Endodermal cell (in vitro differentiated cells): ENCODE measurements around the gene OBSL1. TPM values are rescaled to one million over a fixed set of nuclear protein-coding genes. Genes with fewer than 3 reads are reported as not detected.

Source experiments
- DNase-seq: peaks from one replicate; pipeline ENCODE4 v3.0.0-alpha.2; 2017
- H3K27ac ChIP-seq: 2 replicates; pipeline ENCODE4 v1.5.1; 2013; ENCODE audit warnings: mild to moderate bottlenecking, low read depth, low read length, moderate library complexity
- H3K27me3 ChIP-seq: 2 replicates; pipeline ENCODE4 v1.6.1; 2013; ENCODE audit warnings: mild to moderate bottlenecking, low read length, moderate library complexity; ENCODE audit not compliant: insufficient read depth, control insufficient read depth, poor library complexity, severe bottlenecking
- H3K36me3 ChIP-seq: 2 replicates; pipeline ENCODE4 v1.7.0; 2013; ENCODE audit warnings: mild to moderate bottlenecking, low read length, moderate library complexity; ENCODE audit not compliant: control insufficient read depth, insufficient read depth
- H3K4me1 ChIP-seq: one replicate; pipeline ENCODE4 v1.7.0; 2013; ENCODE audit warnings: low read length; ENCODE audit not compliant: control insufficient read depth, insufficient read depth
- H3K4me3 ChIP-seq: 2 replicates; pipeline ENCODE4 v1.5.1; 2013; ENCODE audit warnings: mild to moderate bottlenecking, low read length, moderate library complexity
- H3K9ac ChIP-seq: 2 replicates; pipeline ENCODE4 v1.6.1; 2013; ENCODE audit warnings: mild to moderate bottlenecking, low read length, moderate library complexity; ENCODE audit not compliant: poor library complexity, severe bottlenecking; ENCODE audit errors: extremely low read depth
- H3K9me3 ChIP-seq: 2 replicates; pipeline ENCODE4 v1.6.1; 2013; ENCODE audit warnings: mild to moderate bottlenecking, low read length, moderate library complexity; ENCODE audit not compliant: control insufficient read depth
- H3K27ac Mint-ChIP-seq: 2 replicates; pipeline ENCODE4 v1.8.0; 2020; ENCODE audit warnings: mixed read lengths
- H3K27me3 Mint-ChIP-seq: 2 replicates; pipeline ENCODE4 v1.8.0; 2021; ENCODE audit warnings: mild to moderate bottlenecking, mixed read lengths; ENCODE audit not compliant: insufficient read depth
- H3K36me3 Mint-ChIP-seq: 2 replicates; pipeline ENCODE4 v1.8.0; 2020; ENCODE audit warnings: low read depth, mixed read lengths
- H3K4me1 Mint-ChIP-seq: 2 replicates; pipeline ENCODE4 v1.8.0; 2020; ENCODE audit warnings: mixed read lengths
- H3K4me3 Mint-ChIP-seq: 2 replicates; pipeline ENCODE4 v1.8.0; 2020; ENCODE audit warnings: mild to moderate bottlenecking, moderate library complexity, mixed read lengths
- H3K9me3 Mint-ChIP-seq: 2 replicates; pipeline ENCODE4 v1.8.0; 2020; ENCODE audit warnings: mild to moderate bottlenecking, mixed read lengths
- WGBS, 2 experiments: methylation state at CpG; one replicate each; pipeline versions ENCODE4 v1.1.5 to v1.1.7; 2013; ENCODE audit warnings: missing lambda C conversion rate in 2 of 2, mixed read lengths in 1 of 2; ENCODE audit not compliant: insufficient coverage in 1 of 2, insufficient read length in 1 of 2; 5-methylcytosine and 5-hydroxymethylcytosine counted together
- total RNA-seq, 2 donors: library from RNA; stranded (reverse); fragmentation: NEBNext Ultra II Directional in 1 of 2; extraction: Animal tissue kit (Norgen Biotek cat#: 25700) in 1 of 2; gene quantifications; 2 replicates in 1 of 2; 3 replicates in 1 of 2; pipeline ENCODE4 v1.2.1, GENCODE V29; 2021
- TF ChIP-seq, protein P1 (sequence below): fragments of 200-600 bp; sonication (generic); conservative IDR thresholded peaks from 2 replicates; pipeline ENCODE4 v1.5.0; 2021; ENCODE audit warnings: antibody characterized with exemption, mild to moderate bottlenecking

OBSL1 gene
- total RNA-seq, 2 donors from 2014 or later = 156 to 162 TPM

GRCh38 chr2:219593154-219593553 lies 21.8 kb upstream of the OBSL1 start:
- Histone ChIP-seq H3K27me3 (no peaks in the 10 kb centered on the region), H3K36me3 (no peaks in the 10 kb centered on the region), H3K9me3 (no peaks in the 10 kb centered on the region), H3K9ac (no peak overlapping the region), H3K27ac (no peak overlapping the region), H3K4me3 (no peak overlapping the region), H3K4me1 (no peaks in the 10 kb centered on the region)
- 92% methylated on average over 2 of the region's 2 CpGs; no CpG with 5 or more reads in 1 of the 2 experiments for WGBS, 2 experiments
- Mint-ChIP-seq H3K27me3 (peaks cover 2% of the 10 kb centered on the region), H3K27ac (no peak overlapping the region), H3K4me3 (no peak overlapping the region), H3K4me1 (peaks cover 11% of the 10 kb centered on the region), H3K36me3 (no peaks in the 10 kb centered on the region), H3K9me3 (no peaks in the 10 kb centered on the region)
- no peak for DNase-seq
- TF ChIP-seq, protein P1, sequence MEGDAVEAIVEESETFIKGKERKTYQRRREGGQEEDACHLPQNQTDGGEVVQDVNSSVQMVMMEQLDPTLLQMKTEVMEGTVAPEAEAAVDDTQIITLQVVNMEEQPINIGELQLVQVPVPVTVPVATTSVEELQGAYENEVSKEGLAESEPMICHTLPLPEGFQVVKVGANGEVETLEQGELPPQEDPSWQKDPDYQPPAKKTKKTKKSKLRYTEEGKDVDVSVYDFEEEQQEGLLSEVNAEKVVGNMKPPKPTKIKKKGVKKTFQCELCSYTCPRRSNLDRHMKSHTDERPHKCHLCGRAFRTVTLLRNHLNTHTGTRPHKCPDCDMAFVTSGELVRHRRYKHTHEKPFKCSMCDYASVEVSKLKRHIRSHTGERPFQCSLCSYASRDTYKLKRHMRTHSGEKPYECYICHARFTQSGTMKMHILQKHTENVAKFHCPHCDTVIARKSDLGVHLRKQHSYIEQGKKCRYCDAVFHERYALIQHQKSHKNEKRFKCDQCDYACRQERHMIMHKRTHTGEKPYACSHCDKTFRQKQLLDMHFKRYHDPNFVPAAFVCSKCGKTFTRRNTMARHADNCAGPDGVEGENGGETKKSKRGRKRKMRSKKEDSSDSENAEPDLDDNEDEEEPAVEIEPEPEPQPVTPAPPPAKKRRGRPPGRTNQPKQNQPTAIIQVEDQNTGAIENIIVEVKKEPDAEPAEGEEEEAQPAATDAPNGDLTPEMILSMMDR = no peak

- Mint-ChIP-seq H3K4me1 (peaks cover 11% of the 10 kb centered on the region), H3K36me3 (no peaks in the 10 kb centered on the region), H3K27ac (no peak overlapping the region), H3K27me3 (peaks cover 2% of the 10 kb centered on the region), H3K9me3 (no peaks in the 10 kb centered on the region), H3K4me3 (no peak overlapping the region)
- H3K4me3 ChIP-seq = no peak overlapping the region
- no peak for DNase-seq
- WGBS, 2 experiments = 89 to 93% methylated on average over 4 to 6 of the region's 6 CpGs
- H3K9me3 ChIP-seq = no peaks in the 10 kb centered on the region
- TF ChIP-seq, protein P1 = no peak
- H3K36me3 ChIP-seq = no peaks in the 10 kb centered on the region
- H3K4me1 ChIP-seq = no peaks in the 10 kb centered on the region
- no peak overlapping the region for H3K27ac ChIP-seq
- no peak overlapping the region for H3K9ac ChIP-seq
- no peaks in the 10 kb centered on the region for H3K27me3 ChIP-seq
These were observed 21.4 kb upstream of the OBSL1 start for GRCh38 chr2:219592736-219593135.

GRCh38 chr2:219591091-219591490 lies 19.8 kb upstream of the OBSL1 start:
- DNase-seq = no peak
- Mint-ChIP-seq H3K4me3 (no peak overlapping the region), H3K27ac (no peak overlapping the region), H3K4me1 (peaks cover 4% of the 10 kb centered on the region), H3K36me3 (no peaks in the 10 kb centered on the region), H3K9me3 (no peaks in the 10 kb centered on the region), H3K27me3 (peaks cover 10% of the 10 kb centered on the region)
- Histone ChIP-seq H3K27ac (no peak overlapping the region), H3K27me3 (no peaks in the 10 kb centered on the region), H3K36me3 (no peaks in the 10 kb centered on the region), H3K9me3 (no peaks in the 10 kb centered on the region), H3K4me3 (no peak overlapping the region), H3K4me1 (no peaks in the 10 kb centered on the region), H3K9ac (no peak overlapping the region)
- WGBS, 2 experiments = 42 to 60% methylated on average over 2 to 4 of the region's 4 CpGs
- TF ChIP-seq, protein P1 = no peak
